A549 (cell line): ENCODE results near the gene NPLOC4. TPM values are rescaled to one million over a fixed set of nuclear protein-coding genes. Genes with fewer than 3 reads are reported as not detected.
A peak's percentile ranks its signal among the peaks of the same experiment; 100 is the strongest.

ENCODE experiments used
- ATAC-seq, 2 experiments: fragments of 200-7000 bp in 1 of 2; fragments of >200 bp in 1 of 2; cut with Nextera tagmentation in 1 of 2; cut with Tn5 transposase in 1 of 2; 3 replicates each; pipeline versions ENCODE4 v1.8.0 to v1.9.1; 2018 to 2020; ENCODE audit warnings: mild to moderate bottlenecking in 1 of 2, moderate library complexity in 1 of 2
- CTCF ChIA-PET: fragments of 300-600 bp; sonication (Branson Sonifier 250); formaldehyde crosslinking; extraction: SDS; loops from one replicate; lab custom pipeline; 2021; ENCODE audit warnings: antibody characterized with exemption, inconsistent platforms; lab: Yijun Ruan, JAX
- POLR2A ChIA-PET: fragments of 350-600 bp; formaldehyde crosslinking; extraction: SDS; loops from one replicate; lab custom pipeline; 2021; ENCODE audit warnings: antibody characterized with exemption, inconsistent platforms; lab: Yijun Ruan, JAX
- DNase-seq, 2 experiments: peaks; one replicate each; pipeline versions ENCODE4 v3.0.0 to v3.0.0-alpha.2; 2011 to 2016; ENCODE audit warnings: low read depth in 1 of 2, low spot score in 1 of 2
- FAIRE-seq: peaks from 2 replicates; lab custom pipeline; 2011; peaks lifted over from hg19 to GRCh38; lab: Jason Lieb, UNC
- H3K27ac ChIP-seq, 2 experiments: fragments of >200 bp; sonication (Bioruptor Twin); formaldehyde crosslinking; 3 replicates each; pipeline ENCODE4 v1.5.1; 2016 to 2017
- H3K4me1 ChIP-seq: fragments of >200 bp; sonication (Bioruptor Twin); formaldehyde crosslinking; 3 replicates; pipeline ENCODE4 v1.6.1; 2016
- H3K4me2 ChIP-seq: fragments of >200 bp; sonication (Bioruptor Twin); formaldehyde crosslinking; 3 replicates; pipeline ENCODE4 v1.6.1; 2016
- H3K4me3 ChIP-seq: fragments of >200 bp; sonication (Bioruptor Twin); formaldehyde crosslinking; 3 replicates; pipeline ENCODE4 v1.5.1; 2016
- H3K9me3 ChIP-seq: fragments of >200 bp; sonication (Bioruptor Twin); formaldehyde crosslinking; 3 replicates; pipeline ENCODE4 v1.6.1; 2016
- BHLHE40 ChIP-seq: IDR thresholded peaks from 2 replicates; pipeline ENCODE4 v1.6.1; 2012; ENCODE audit warnings: low read depth, low read length, inconsistent platforms
- CBX8 ChIP-seq: fragments of 200-600 bp; sonication (generic); IDR thresholded peaks from 2 replicates; pipeline ENCODE4 v1.6.1; 2016
- E2F6 ChIP-seq: IDR thresholded peaks from 2 replicates; pipeline ENCODE4 v1.6.1; 2012; ENCODE audit warnings: low read depth, borderline replicate concordance
- EP300 ChIP-seq, 2 experiments: fragments of >200 bp; sonication (Bioruptor Twin); formaldehyde crosslinking; IDR thresholded peaks; 2 replicates in 1 of 2; 3 replicates in 1 of 2; pipeline ENCODE4 v1.6.1; 2016 to 2017
- HES2 ChIP-seq: fragments of >200 bp; sonication (Bioruptor Twin); formaldehyde crosslinking; IDR thresholded peaks from 2 replicates; pipeline ENCODE4 v1.6.1; 2016
- KDM1A ChIP-seq: fragments of 200-600 bp; sonication (generic); IDR thresholded peaks from 2 replicates; pipeline ENCODE4 v1.6.1; 2016; ENCODE audit warnings: low read depth, mild to moderate bottlenecking
- MAX ChIP-seq: IDR thresholded peaks from 2 replicates; pipeline ENCODE4 v1.6.1; 2012
- PBX3 ChIP-seq: IDR thresholded peaks from 2 replicates; pipeline ENCODE4 v1.6.1; 2012
- RARB ChIP-seq: fragments of 250-450 bp; sonication (Bioruptor Pico); IDR thresholded peaks from 2 replicates; pipeline ENCODE4 v1.8.0; 2021; ENCODE audit warnings: mild to moderate bottlenecking, moderate library complexity
- RNF2 ChIP-seq: fragments of 200-600 bp; sonication (generic); IDR thresholded peaks from 2 replicates; pipeline ENCODE4 v1.6.1; 2016; ENCODE audit warnings: low read depth, mild to moderate bottlenecking, antibody characterized with exemption, moderate library complexity, borderline replicate concordance
- SMC3 ChIP-seq: fragments of >200 bp; sonication (Bioruptor Twin); formaldehyde crosslinking; IDR thresholded peaks from 3 replicates; pipeline ENCODE4 v1.6.1; 2018; ENCODE audit warnings: inconsistent platforms
- ZFP36 ChIP-seq: fragments of 450-650 bp; IDR thresholded peaks from 2 replicates; pipeline ENCODE4 v1.6.1; 2014; ENCODE audit warnings: borderline replicate concordance; ENCODE audit not compliant: partially characterized antibody
- WGBS: methylation state at CpG from one replicate; pipeline ENCODE4 v1.1.6; 2017; ENCODE audit errors: missing lambda C conversion rate; 5-methylcytosine and 5-hydroxymethylcytosine counted together
- polyA plus RNA-seq, 4 experiments: library from polyadenylated mRNA; depleted of rRNA in 3 of 4; stranded (reverse); fragments of >200 nt; fragmentation: RNase III in 1 of 4; extraction: RNeasy Plus Mini Kit Qiagen cat#74134 plus additional on column Dnase treatment in 1 of 4; gene quantifications; 2 replicates in 3 of 4; 3 replicates in 1 of 4; pipeline ENCODE4 v1.2.3, GENCODE V29; 2011 to 2017

Gene NPLOC4
- polyA plus RNA-seq, 2 of the 4 experiments (the other 2 are of a cell fraction), result 98.5 to 101 TPM

GRCh38 chr17:81542431-81543338, 94.2 kb downstream of the NPLOC4 start (continued):
- TF ChIP-seq HES2 (no peak), CBX8 (no peak), ZFP36 (no peak), BHLHE40 (no peak)

GRCh38 chr17:81541123-81541522, 95.8 kb downstream of the NPLOC4 start:
- POLR2A ChIA-PET, result interaction anchor here (0.6 kb wide), 1 partner anchor 40 kb away, joined by 6 read pairs; no protein-coding TSS in a partner anchor
- FAIRE-seq (no peak), DNase-seq (no peak), ATAC-seq (no peak)
- Histone ChIP-seq H3K4me1 (no peaks in the 10 kb centered on the region), H3K27ac (no peak overlapping the region), H3K9me3 (no peaks in the 10 kb centered on the region), H3K4me2 (no peak overlapping the region), H3K4me3 (no peak overlapping the region)
- CTCF ChIA-PET, result interaction anchor here (1.2 to 6.4 kb wide), 5 partner anchors 10 to 287 kb away, joined by 3 to 36 read pairs (median 8); partner anchors contain the start of gene FAAP100
- 96% methylated on average over 12 of the region's 17 CpGs for whole genome bisulfite sequencing
- no peak for TF ChIP-seq RNF2
- no peak for TF ChIP-seq MAX
- TF ChIP-seq EP300 (IDR thresholded peaks at IDR 0.05), result no peak
- no peak for TF ChIP-seq BHLHE40

- Histone ChIP-seq H3K4me1 (no peaks in the 10 kb centered on the region), H3K4me3 (no peak overlapping the region), H3K4me2 (no peak overlapping the region), H3K9me3 (no peaks in the 10 kb centered on the region), H3K27ac (no peak overlapping the region)
- ChIA-PET POLR2A (interaction anchor here (0.6 kb wide), 1 partner anchor 40 kb away, joined by 6 read pairs; no protein-coding TSS in a partner anchor), CTCF (interaction anchor here (1.0 to 6.4 kb wide), 9 partner anchors 11 to 398 kb away, joined by 3 to 36 read pairs (median 4); partner anchors contain the start of gene FAAP100)
- ATAC-seq, result no peak
- DNase-seq, result no peak
- FAIRE-seq, result no peak
- WGBS, result 94% methylated on average over 14 of the region's 14 CpGs
- TF ChIP-seq E2F6, result no peak
- TF ChIP-seq RARB, result no peak
- no peak for TF ChIP-seq PBX3
- no peak for TF ChIP-seq KDM1A
- no peak for TF ChIP-seq SMC3
Observed at GRCh38 chr17:81540676-81541027, 96.3 kb downstream of the NPLOC4 start.

- 96% methylated on average over 26 of the region's 28 CpGs for WGBS
- CTCF ChIA-PET, result interaction anchor here (1.0 to 6.4 kb wide), 11 partner anchors 11 to 397 kb away, joined by 3 to 36 read pairs (median 4); partner anchors contain the start of gene FAAP100
Observed at GRCh38 chr17:81539961-81540675, 96.8 kb downstream of the NPLOC4 start.

More at GRCh38 chr17:81539961-81540675, 96.8 kb downstream of the NPLOC4 start:
- no peak for FAIRE-seq
- TF ChIP-seq MAX, result no peak
- TF ChIP-seq PBX3, result 0 out of 2 replicates have a peak, but pooled peaks have one; percentile 18
- Histone ChIP-seq H3K27ac (no peak overlapping the region), H3K4me3 (no peak overlapping the region), H3K4me2 (no peak overlapping the region), H3K9me3 (no peaks in the 10 kb centered on the region), H3K4me1 (no peaks in the 10 kb centered on the region)
- ATAC-seq, result peak; percentile 2 to 4; a peak in 1 of 6 replicates
- POLR2A ChIA-PET, result no interaction called here
- DNase-seq, result no peak
